Measurements from ENCODE around the gene TAC3. TPM values are rescaled to one million over a fixed set of nuclear protein-coding genes. Genes with fewer than 3 reads are reported as not detected.
"Not testable (repeated sequence)": the region's sequence is repeated elsewhere in the genome, so short reads cannot be mapped to it uniquely, and the experiment has no call there.

TAC3 gene
- total RNA-seq, 1 donor from 2014 or later: not detected

DNA sequence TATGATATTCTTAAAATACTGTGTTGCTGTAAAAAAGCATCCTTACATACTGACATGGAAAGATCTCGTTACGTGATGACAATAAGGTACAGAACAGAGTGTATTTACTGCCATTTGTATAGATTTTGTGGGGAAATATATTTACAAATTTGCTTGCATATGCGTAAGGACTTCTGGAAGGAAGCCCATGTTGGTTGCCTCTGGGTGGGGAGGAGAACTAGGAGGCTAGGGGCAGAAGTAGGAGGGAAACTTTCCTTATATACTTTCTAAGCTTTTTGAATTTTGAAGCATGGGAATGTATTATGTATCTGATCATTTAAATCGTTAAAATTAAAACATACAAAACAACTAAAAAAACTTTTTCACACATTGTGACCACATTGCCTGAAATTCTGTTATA, 23.9 kb upstream of the TAC3 start:
- intact Hi-C loops (cut with DNase I): no loop called here
- DNase-seq (ENCODE audit: low spot score) (no peak), ATAC-seq (no peak)

DNA sequence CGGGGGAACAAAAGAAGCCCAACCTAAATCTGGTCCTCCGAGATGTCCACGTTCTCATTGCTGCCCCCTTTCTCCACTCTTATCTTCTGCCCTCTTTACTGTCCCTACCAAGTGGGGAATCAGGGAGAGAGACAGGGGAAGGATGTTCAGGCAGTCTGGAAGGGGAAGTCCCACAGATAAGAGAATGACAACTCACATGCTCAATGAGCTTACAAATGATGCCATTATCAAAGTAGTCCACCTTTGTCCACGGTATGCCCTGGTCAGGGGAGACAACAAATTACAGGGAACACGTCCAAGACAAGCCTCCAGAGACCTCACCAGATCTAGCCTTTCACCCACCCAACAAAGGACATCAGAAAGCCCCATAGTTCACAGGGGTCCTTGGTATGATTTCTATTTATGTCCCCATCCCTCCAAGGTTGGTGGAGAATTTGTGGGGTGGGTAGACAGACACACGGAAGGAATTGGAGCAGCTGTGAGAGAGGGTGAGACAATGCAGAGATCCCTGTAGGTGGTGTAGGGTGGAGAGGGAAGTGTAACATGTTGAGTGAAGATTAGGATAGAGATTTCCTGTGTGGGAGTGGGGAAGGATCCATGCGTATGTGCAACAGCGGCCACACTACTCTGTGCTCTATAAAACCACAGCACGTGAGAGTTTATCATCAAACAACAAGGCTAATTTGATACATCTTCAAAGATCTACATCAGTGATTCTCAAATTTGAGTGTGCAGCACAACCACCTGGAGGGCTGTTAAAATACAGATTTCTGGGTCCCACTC, 22.9 kb upstream of the TAC3 start:
- intact Hi-C loops (cut with DNase I): no loop called here
- ATAC-seq (no peak), DNase-seq (ENCODE audit: low spot score) (no peak)

DNA sequence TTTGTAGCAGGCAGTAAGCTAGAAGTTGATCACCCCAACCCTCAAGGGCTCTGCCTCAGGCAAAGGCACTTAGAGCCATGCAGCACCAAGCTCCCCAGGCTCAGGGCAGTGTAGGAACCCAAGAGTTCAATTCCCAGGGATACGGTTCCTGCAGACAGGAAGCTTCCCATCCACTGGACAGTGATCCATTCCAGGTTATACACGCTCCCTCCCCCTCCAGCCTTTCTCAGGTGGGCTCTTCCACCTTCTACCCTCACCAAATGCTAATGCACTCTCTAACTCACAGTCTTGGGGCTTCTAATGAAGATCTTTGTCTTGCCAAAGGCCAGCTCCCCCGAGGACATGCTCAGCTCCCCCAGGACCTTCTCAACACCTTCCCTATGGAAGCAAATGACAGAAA, 20.9 kb upstream of the TAC3 start:
- no peak for DNase-seq (ENCODE audit: low spot score)
- ATAC-seq: no peak
- intact Hi-C loops (cut with DNase I): no loop called here

DNA sequence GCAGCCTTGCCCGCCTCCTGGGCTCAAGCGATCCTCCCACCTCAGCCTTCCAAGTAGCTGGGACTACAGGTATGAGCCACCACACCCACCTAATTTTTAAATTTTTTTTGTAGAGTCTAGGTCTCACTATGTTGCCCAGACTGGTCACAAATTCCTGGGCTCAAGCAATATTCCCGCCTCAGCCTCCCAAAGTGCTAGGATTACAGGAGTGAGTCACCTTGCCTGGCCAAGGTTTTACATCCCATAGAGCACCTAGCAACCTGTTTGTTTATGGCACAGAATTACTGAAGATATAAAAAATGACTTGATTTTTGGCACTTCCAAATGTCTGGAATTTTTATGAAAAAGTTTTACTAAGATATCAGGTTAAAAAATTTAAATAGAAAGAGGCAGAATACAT, 17.1 kb upstream of the TAC3 start:
- no peak for ATAC-seq
- intact Hi-C loops (cut with DNase I): no loop called here
- DNase-seq (ENCODE audit: low spot score): no peak

DNA sequence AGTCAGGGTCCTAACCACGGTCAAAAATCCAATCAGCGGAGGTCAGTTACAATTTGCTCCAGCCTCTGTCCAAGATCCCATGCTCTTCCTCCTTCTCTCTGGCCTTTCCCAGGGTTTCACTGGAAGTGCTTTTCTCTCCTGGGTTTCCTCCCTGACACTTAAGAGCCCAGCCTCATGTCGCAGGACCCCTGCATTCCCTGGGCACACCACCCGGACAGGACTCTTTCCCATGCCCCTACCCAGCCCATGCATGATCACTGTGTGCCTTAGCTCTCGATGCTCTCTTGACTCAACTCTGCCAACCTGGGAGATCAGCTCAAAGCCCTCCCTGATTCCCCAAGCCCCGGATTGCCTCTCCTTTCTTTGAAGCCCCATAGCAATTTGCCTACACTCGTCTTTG, 15.5 kb upstream of the TAC3 start:
- intact Hi-C loops (cut with DNase I): no loop called here
- no peak for DNase-seq (ENCODE audit: low spot score)
- no peak for ATAC-seq

DNA sequence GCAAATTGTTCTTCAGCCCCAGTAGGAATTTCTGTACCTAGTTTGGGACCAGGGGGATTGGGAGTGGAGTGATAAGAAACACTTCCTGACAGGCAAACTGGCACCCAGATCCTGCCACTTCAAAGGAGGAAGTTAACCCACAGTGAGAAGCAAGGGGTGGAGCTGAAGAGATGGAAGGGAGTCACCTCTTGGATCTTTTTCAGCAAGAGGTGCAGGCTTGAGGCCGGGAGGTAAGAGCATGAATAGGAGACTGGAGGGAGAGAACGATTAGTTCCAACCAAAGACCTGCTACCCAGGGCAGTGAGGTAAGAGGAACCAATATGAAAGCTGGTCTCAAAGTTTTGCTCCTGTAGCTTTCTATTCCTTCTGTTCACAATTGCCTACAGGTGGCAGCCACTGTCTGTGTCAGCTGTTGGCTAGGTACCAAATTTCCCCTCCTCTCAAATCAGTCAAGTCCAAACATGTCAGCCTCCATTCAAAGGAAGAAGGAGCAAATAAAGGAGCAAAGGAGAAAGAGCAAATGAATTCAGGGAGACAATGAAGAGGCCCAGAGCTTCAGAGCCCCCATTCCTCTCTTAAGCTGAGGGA, 14.9 kb upstream of the TAC3 start:
- DNase-seq (ENCODE audit: low spot score): no peak
- intact Hi-C loops (cut with DNase I): no loop called here
- no peak for ATAC-seq

DNA sequence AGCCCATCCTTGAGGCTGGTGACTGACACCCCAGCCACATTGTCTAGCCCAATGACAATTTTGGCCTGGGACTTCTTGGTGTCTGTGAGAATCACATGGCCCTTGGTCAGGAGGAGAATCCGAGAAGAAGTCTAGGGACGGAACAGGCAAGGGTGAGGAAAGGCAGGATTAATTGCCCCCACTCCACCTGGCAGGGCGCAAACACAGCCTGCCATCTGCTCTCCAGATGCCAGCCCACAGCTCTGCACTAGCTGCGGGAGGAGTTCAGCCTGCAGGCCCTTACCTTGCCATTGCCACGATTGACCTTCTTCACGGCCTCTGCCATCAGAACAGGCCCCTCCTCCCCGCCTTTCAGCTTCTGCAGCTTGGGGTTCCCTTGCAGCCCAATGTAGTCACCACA, 13.1 kb upstream of the TAC3 start:
- intact Hi-C loops (cut with DNase I): no loop called here
- DNase-seq (ENCODE audit: low spot score): no peak
- ATAC-seq: no peak

DNA sequence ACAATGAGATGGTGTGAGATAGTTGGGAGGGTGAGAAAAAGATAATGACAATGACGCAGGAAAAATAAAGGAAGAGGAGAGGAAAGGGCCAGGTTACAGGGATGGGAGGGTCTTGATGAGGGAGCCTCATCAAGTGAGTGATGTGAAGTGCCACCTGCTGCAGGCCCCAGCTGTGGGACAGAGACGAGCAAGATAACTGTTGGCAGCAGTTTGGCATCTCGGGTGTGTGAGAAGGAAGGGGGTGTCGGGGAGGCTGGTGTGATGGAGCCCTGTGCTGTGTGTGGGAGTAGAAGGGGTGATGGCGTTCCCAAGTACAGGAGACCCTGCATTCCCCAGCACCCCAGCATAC, 11.4 kb upstream of the TAC3 start:
- no peak for ATAC-seq
- DNase-seq (ENCODE audit: low spot score): no peak
- intact Hi-C loops (cut with DNase I): no loop called here

DNA sequence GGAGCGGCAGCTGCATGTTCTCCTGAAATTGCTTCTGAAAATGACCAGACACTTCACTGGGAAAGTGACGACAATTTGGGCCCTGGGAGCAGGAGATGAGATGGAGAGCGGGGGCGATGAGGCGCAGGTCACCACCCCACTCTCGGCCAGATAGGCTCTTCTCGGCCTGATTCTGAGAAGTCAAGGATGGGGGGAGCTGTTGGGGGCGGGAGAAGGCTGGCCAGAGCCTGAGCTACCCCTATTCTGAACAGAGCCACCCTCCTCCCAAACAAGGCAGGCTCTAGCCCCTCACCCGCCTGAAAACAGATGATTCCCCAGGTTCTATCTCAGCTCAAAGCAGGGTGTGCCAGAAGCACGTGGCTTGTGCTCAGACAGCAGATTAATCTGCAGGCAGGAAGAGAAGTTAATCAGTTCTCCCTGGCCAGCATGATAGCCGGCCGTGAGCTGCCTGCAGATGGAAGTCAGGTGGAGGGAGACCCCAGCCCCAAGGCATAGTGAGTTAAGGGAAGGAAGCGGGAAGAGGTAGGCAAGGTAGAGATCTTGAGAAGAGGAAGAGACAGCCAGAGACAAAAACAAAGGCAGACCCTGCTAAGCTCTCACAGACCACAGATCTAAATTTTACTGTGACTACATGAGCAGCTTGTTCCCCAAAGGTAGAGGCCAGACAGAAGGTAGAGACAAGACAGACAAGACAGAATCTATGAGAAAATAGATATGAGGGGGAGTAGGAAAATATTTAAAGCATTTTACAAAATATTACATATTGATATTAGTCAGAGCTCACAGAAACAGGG, 10.9 kb upstream of the TAC3 start:
- DNase-seq (ENCODE audit: low spot score) (no peak), ATAC-seq (no peak)

DNA sequence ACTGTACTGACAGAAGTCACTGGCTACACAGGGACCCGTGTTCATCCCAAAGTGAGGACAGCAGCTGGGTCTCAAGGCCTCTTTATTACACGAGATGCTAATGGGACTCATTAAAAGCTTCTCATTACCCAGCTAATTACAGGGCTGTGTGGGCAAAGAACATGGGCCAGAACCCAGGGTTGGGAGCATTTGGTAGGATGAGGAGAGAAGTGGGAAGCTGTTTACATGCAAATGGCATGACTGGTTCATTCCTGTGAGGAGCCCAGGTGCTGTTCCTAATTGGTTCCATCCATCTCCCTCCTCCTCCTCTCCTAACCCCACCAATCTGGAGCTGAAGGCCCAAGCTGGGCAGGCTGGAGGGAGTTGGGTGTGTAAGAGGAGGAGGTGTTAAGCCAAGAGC, 8.9 kb upstream of the TAC3 start:
- ATAC-seq: no peak
- no peak for DNase-seq (ENCODE audit: low spot score)
- intact Hi-C loops (cut with DNase I): no loop called here

More for the DNA sequence above, 10.9 kb upstream of the TAC3 start:
- intact Hi-C loops (cut with DNase I): no loop called here

DNA sequence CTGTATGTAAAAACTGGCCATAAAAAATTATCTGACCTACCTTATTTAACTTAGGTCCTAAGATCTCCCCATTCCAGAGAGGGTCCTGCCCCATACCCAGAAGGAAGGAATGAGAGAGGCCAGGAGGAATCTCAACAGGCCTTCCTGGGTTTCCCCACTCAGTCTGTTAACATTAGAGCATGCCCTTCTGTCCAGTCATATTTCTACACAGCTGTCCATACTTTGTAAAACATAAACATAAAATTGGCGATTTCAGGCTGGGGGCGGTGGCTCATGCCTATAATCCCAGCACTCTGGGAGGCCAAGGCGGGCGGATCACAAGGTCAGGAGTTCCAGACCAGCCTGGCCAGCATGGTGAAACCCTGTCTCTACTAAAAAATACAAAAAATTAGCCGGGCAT, 6.0 kb upstream of the TAC3 start:
- DNase-seq (ENCODE audit: low spot score); ATAC-seq; intact Hi-C loops (cut with DNase I): not testable (repeated sequence)

DNA sequence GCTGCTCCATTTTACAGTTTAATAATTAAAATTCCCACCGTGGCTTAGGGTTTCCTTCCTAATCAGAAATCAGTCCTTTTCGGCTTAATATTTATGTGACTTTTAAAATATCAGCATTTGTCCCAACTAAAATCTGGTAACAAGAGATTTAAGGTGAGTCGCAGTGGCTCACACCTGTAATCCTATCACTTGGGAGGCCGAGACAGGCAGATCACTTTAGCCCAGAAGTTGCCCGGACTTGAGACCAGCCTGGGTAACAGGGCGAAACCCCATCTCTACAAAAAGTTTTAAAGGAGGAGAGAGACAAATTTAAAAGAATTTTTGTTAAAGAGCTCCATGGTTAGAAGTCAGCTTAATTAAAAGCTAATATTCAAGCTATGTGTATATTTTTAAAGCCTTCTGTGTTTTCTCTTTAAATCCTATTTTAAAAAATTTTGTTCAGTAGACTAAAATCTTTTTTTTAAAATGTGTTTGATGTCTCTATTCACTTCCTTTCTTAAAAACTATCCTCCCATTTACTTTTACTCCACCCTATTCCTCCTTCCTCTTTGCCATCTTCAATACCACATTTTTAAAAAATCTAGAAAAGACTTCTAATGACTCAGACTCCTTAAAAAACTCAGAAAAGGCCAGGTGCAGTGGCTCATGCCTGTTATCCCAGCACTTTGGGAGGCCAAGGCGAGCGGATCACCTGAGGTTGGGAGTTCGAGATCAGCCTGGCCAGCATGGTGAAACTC, 3.8 kb upstream of the TAC3 start:
- ATAC-seq: no peak

DNA sequence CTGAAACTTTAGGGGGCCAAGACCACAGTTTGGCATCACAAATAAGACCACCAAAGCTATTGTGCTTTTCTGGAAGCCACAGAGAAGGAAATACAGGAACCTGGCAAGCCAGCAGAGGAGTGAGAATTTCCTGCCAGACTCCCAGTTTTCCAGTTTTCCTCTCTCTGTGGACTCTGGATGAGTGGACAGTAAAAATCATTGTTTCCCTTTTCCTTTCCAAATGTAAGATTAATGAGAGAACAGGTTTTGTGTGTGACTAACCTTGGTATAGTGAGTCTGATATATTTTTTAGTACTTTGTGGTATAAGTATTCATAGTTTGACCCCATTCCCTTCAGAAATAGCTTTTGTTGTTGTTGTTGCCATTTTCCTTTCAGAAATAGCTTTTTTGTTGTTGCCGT, 2.6 kb upstream of the TAC3 start:
- DNase-seq (ENCODE audit: low spot score) (no peak), ATAC-seq (no peak)
- intact Hi-C loops (cut with DNase I): no loop called here

More for the DNA sequence above, 3.8 kb upstream of the TAC3 start:
- intact Hi-C loops (cut with DNase I): no loop called here
- DNase-seq (ENCODE audit: low spot score): no peak

DNA sequence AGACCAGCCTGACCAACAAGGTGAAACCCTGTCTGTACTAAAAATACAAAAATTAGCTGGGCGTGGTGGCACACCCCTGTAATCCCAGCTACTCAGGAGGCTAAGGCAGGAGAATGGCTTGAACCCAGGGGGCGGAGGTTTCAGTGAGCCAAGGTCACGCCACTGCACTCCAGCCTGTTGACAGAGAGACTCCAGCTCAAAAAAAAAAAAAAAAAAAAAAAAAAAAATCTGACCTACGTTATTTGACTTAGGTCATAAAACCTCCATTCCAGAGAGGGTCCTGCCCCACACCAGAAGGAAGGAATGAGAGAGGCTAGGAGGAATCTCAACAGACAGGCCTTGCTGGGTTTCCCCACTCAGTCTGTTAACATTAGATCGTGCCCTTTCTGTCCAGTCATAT, 2.0 kb upstream of the TAC3 start:
- DNase-seq (ENCODE audit: low spot score); ATAC-seq; intact Hi-C loops (cut with DNase I): not testable (repeated sequence)

DNA sequence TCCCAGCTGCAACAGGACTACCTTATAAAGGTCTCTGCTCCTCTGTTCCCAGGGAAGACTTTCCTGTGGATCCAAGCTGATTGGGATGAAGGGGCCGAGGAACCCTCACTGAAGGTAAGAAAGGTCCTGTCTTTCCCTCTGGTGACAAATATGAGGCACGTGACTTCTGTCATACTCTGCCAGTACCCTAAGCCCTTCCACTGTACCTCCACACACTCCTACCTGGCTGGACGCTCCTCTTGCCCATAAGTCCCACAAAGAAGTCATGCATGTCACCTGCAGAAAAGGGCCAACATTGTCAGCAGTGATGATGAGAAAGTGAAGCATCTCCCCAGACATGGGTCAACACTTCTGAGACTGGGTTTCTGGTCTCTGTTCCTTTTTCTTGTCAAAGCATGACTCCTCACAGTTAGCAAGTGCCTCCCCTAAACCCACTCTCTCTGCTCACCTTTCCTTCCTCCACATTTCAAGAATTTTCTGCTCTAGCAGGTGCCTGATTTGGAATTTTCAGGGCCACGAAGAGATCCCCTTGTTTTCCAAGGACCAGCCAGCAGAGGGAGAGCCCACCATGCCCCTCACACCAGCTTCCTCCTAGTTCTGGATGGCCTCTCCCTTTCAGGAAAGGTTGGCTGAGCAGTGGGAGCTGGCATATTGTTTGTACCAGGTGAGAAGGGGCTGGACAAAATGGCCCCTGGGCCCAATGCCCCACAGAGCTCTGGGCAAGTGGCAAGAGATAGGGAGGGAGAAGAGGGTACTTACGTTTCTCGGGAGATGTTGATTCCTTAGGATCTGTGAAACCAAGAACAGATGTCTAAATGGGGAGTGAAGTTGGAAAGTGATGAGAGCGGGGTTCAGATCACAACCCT, 3.5 kb downstream of the TAC3 start:
- ATAC-seq: no peak
- DNase-seq (ENCODE audit: low spot score): peak; percentile 34
- intact Hi-C loops (cut with DNase I): loop anchor here (5.0 kb wide), 1 partner anchor 44 kb away; no protein-coding TSS in a partner anchor

DNA sequence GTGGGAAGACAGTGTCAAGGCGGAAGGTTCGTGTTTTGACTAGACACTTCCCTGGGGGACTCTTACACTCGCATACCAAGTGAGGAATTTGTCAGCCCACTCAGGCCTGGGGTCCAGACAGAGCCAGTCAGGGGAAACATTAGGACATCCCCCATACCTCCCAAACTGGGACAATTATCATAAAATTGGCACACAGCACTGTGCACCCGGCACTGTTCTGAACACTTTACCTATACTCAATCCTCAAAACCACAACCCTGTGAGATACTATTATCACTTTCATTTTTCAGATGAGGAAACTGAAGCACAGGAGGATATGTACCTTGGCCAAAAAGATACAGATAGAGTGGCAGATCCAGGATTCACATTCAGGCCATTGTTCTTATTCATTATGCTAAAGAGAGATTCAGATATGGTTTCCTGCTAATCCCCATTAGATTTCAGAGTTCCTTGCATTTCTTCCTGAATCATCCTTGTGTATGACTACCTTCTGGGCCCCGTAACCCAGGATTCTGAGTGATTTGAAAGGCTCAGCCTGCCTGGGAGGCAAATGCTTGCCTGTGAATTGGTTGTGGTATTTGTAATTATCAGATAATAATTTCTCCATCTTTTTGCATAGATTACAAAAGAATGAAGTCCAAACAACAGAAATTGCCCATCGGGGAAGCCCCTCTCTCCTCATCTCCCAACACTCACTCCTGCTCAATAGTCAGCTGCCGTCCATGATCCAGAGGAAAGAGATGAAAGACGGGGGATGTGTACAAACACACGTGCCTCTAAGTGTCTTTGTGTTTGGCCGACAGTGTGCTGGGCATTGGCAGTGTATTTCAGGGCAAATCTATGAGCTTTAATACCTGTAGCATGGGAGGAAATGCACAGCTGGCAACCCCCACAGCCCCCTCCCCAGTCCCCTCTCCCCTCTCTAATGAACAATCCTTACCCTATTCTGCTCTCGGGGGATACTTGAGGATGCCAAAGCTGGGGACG, 4.6 kb downstream of the TAC3 start:
- DNase-seq (ENCODE audit: low spot score) (peak; percentile 18), ATAC-seq (no peak)
- intact Hi-C loops (cut with DNase I): loop anchor here (5.0 kb wide), 1 partner anchor 46 kb away; no protein-coding TSS in a partner anchor

DNA sequence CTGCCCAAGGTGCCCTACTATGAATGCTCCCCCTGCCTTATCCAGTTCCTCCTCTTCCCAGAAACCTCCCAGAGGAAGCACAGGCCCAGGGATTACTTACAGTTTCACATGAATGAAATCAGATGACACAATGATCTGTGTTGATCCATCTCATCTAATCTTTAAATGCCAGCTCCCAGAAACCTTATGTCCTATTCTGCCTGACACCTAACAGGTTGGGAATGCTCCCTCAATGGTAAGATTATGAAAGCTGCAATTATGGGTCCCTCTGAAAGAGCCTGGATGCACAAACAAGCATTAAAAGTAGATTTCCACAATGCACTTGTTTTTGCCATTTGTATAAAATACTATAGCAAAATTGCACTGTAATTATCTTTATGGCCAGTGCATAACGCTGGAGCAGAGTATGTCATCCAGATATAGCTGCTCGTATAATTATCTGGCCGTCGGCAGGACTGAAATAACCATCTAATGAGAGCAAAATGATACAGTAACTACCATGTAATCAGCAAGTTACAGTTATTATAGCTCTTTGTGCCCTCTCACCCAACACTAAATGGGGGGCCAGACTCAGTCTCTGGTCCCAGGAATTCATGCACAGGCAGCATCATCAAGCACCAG, 5.6 kb downstream of the TAC3 start:
- intact Hi-C loops (cut with DNase I): loop anchor here (5.0 kb wide), 1 partner anchor 47 kb away; no protein-coding TSS in a partner anchor
- ATAC-seq (no peak), DNase-seq (ENCODE audit: low spot score) (peak; percentile 3)
